GM12892 (cell line): ENCODE measurements around the gene APBB1IP.

ENCODE experiments used
- POLR2A ChIP-seq: IDR thresholded peaks from 2 replicates; pipeline ENCODE4 v1.6.1; 2011; ENCODE audit warnings: low read depth, low read length, control low read depth
- POLR2AphosphoS5 ChIP-seq: IDR thresholded peaks from 2 replicates; pipeline ENCODE4 v1.6.1; 2011; ENCODE audit warnings: low read depth, low read length, control low read depth
- TAF1 ChIP-seq: IDR thresholded peaks from 2 replicates; pipeline ENCODE4 v1.6.1; 2011; ENCODE audit warnings: low read depth, mild to moderate bottlenecking, control low read depth, low read length, borderline replicate concordance

DNA sequence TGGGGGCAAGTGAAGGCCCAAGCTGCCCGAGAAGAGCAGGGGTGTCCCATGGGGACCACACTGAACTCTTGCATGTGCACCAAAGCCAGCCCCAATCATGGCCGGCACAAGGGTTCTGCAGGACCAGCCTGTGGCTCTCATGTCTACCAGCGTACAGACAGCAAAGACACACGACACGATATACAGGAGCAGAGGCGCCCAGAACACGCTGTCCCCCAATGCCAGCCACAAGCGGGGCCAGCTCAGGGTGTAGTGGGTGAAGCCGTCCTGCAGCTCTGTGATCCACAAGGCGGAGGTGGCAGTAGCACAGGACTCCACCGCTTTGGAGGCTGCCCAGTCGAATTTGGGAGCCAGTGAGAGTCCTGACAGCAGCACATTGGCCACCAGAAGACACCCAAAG, 150.5 kb downstream of the APBB1IP start:
- TF ChIP-seq POLR2A (no peak), POLR2AphosphoS5 (no peak), TAF1 (no peak)
